Measurements from ENCODE around the gene RBBP8NL.

Gene RBBP8NL

DNA sequence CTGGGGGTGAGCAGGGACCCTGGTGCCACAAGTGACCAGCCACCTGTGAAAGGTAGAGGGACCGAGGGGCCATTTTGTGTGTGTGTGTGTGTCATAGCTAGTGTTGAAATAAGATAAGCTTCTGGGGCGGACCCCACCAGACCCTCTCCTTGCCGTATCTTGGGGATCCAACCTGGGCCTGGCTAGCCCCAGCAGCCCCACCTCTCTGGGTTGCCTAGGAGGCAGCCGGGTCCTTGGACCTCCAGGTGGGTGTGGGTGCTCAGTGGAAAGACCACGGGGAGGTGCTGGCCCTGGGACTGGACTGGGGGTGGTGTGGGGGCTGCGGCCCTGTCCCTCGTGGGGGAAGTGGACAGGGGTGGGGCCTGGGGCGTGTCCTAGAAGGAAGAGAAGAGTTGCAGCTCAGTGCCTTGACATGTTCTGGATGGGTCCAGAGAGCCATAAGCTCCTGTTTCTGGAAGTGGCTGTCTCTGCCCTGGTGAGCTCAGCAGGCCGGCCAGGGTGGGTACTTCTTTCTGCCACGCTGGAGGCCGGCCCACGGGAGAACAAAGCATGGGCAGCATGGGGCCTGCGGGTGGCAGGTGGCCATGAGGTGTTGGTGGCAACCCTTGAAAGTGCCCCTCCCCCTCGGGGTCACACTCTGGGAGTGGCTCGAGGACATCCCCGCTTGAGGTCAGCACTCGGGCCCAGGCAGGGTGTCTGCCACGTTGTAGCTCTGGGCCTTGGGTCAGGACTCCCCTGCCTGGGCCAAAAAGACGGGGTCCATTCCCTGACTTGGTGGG is 8.4 kb downstream of the RBBP8NL start:
- no peak for FAIRE-seq

DNA sequence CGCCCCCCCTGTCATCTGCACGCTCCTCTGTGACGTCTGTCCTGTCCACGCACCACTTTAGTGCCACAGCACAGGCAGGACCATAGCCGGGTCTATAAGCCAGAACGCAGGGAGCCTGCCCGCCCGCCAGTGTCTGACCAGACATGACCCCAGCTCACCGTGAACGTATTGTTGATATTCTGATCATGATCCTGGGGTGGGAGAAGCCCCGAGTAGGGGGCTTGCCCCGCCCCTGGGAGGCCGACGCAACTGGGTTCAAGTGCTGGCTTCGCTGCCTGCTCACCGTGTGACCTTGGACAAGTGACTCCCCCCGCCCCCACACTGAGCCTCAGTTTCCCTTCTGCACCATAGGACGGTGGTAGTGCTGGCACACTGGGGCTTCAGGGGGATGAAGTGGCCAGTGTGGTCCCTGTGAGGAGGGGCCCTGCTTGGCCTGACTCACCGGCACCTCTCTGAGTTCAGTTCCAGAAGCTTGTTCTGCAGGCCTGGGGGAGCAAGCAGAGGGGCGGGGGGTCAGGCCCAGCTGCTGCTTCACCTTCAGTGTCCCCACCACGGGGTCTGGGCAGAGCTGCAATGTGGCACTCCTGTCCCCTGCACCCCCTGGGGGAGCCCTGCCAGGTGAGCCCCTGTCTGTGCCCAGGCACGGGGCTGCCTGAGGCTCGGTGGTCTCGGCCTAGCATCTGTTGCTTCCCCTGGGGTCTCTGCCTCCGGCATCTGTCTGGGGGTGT is 9.2 kb downstream of the RBBP8NL start:
- no peak for FAIRE-seq

DNA sequence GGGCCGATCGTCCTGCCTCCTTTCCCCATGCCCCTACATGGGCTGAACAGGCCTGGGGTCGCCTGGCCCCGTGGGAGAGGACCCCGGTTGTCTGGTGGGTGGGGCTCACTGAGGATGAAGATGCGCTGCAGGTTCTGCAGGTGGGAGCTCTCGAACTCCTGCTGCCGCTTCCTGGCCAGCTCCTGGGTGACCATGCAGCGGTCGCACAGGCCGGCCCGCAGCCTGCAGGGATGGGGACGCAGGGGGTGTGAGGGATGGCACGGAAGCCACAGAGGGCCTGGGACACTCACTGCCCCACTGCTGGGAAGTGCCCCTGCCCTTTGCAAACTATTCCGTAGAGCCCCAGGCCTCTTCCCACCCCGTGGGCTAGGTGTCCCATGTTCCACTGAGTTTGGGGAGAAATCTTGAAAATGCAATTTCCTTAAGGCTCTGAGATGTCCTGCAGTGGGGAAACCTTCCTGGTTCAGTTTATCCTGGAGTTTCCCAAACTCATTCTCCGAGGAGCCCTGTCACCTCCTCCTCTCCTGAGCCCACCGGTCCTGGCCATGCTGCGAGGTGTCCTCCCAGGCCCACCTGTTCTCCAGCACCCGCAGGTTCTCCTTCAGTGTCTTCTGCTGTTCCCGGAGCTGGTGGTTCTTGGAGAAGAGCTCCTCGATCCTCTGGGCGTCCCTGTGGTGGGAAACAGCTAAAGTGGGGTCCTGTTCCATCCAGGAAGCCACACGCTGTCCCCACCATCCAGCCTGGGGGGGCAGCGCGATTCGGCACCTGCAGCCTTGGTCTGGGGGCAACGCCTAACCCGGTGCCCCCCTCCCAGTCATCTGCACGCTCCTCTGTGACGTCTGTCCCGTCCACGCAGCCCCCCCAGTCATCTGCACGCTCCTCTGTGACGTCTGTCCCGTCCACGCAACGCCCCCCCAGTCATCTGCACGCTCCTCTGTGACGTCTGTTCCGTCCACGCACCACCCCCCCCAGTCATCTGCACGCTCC is 10.4 kb downstream of the RBBP8NL start:
- FAIRE-seq, result no peak

DNA sequence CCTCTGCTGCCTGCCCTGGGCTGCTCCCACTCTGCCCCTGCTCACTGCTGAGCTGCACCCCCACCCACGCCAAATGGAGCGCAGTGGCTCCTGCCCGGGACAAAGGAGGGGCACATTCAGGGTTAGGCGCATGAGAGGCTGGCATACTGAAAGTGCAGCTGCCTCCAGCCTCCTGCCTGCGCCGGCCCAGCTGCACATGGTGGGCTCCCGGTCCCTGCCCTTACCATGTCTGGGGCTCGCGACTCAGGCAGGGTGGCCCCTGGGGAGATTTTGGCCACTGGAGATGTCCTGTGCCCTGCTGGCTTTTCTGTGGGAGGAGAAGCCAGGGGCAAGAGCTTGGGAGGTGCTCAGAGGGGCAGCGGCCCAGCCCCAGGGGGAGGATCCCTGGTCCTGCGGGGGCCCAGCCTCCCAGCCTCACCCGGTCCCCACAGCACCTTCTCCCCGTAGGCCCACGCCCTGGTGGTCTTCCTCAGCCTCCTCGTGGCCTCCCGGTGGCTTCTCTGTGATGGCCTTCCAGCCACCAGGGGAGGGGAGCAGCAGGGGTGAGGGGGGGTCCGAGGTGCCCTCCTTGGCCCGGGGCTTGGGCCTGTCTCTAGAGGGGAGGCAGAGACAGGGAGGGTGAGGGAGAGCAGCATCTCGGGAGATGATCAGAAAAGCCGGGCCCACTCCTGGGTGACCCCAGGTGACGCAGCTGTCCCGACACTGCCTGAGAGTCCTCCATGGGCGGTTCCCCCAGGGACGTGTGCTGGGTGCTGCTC is 11.8 kb downstream of the RBBP8NL start:
- FAIRE-seq, result no peak

DNA sequence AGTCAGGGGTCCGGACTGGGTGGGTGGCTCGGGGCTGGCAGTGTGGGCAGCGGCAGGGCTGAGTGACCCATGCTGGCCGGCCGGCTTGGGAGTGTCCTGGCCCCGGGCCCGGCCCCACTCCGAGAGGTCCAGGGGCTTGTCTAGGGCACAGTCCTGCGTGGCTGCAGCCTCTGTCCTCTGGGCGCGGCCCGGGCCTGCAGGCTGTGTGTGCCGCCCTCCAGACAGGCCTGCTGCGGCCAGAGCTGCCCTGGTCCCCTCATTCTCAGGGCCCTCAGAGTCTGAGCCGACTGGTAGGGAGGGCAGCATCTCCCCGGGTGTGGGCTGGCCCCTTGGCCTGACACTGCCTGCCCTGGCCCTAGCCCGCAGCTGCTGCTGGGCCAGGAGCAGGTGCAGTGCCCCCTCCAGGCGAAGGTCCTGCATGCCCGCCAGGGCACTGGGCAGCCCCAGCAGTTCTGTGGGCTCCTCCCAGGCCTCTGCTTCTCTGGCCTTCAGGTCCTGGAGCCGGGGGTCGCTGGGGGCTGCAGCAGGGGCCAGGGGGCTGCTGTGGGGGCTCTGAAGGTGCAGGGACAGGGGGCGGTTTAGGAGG is 13.3 kb downstream of the RBBP8NL start:
- no peak for FAIRE-seq

DNA sequence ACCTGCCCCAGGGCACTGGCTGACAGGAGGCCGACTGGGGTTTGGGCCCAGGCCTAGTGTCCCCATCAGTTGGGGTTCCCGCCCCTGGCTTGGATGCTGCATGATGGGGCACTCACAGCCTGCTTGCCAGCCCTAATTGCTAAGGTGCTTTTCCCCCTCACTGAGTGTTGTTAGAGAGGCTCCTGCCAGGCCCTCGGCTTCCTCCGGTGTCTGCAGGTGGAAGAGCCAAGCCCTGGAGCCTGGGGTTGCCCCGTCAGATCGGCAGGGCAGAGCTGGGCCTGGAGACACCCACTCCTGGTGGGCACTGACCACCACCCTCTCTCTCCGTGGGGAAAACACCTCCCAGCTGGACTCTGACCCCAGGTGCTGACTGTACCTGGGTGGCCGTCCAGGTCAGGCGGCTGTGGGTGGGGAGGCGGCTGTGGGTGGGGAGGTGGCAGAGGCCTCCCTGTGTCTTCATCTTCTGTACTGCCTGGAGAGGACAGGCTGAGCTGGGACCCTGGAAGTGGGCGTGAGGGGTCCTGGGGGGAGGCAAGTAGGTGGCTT is 14.2 kb downstream of the RBBP8NL start:
- no peak for FAIRE-seq

DNA sequence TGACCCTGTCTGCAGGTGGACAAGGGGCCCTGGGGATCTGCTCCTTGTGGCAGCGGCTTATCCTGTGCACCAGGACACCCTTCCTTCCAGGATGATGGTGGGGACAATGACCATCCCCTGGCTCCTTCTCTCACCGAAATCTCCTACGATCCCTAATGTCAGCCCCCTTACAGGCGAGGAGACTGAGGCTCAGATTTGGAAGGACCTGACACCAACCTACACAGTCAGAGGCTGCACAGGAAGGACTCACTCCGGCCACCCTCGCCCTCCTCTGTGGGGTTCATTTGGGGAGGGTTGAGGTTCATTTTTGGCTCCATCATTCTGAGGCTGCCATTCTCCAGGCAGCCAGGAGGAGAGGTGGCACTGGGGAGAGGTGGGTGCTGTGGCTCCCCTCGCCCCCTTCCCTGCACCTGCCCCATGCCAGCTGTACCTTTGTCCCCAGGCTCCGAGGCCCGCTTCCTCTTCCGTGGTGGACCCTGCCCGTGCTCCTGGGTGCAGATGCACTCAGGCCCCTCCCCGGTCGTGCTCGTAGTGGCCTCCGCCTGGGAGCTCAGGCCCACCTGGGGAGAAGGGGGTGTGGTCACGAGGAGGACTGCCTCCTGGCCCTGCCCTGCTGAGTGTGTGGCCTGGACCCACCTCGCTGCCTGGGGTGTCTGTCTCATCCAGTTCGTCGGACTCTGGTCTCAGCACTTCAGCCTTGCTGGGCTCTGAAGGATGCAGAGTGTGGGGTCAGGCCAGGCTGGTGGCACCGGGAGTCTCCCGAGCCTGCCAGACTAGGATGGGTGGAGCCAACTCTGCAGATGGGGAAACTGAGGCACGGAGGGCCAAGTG is 14.9 kb downstream of the RBBP8NL start:
- no peak for FAIRE-seq

DNA sequence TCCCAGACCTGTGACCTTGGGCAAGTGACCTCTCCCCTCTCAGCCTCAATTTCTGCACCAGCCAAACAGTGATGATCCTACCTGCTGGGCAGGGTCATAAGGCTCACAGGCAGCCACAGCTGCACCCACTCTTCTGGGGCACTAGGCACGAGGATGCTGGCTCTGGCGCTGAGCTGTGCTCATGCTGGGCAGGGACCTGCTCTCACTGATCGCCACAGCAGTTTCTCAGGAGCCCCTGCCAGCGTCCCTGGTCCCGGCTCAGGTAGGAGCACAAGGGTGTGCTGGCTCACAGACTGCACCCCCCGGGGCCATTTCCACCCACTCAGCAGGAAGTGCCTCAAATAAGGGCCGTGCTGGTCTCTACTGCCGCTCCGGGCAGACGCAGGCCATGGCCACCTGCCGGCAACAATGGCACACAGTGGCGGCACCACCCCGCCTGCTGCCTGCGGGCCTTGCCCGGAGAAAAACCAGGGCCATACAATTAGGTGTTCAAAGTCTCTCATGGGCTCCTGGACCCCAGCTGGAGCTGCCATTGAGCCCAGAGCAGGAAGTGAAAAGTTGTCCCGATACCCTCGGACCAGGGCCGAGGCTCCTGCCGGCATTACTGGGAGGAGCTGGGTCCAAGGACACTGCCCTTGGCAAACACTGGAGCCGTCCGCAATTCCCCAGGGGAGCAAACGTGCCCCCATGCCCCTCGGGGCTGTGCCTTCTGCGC is 15.7 kb downstream of the RBBP8NL start:
- FAIRE-seq, result no peak

DNA sequence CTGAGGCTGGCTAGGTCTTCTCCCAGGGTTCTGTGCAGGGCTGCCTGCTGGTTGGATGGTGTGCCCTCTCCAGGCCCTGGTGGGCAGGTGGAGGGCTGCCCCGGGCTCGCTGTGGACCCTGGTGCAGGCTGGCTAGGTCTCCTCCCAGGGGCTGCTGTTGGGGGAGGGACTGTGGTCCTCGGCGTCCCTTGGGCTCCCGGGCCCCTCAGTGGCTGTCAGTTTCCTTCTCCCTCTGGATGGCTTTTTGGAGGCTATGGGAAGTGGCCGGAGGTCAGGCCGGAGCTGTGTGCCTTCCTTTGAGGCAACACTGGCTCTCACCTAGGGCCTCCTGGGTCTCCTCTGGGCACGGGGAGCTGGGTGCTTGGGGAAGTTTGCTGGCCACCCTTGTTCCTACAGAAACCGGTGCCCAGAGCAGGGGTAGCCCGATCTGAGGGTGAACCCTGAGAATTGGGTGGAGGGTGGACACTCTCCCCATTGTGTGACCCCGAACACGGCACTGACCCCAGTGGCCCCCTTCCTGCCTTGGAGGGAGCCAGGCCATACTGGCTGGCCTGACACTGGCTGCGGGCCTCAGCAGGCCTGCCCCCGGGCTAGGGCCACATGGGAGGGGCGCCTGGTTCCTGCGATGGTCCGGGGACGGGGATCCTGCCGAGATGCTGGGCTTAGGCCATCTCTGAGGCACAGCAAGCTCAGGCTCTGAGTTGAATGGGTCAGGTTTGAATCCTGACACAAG is 16.4 kb downstream of the RBBP8NL start:
- no peak for FAIRE-seq

DNA sequence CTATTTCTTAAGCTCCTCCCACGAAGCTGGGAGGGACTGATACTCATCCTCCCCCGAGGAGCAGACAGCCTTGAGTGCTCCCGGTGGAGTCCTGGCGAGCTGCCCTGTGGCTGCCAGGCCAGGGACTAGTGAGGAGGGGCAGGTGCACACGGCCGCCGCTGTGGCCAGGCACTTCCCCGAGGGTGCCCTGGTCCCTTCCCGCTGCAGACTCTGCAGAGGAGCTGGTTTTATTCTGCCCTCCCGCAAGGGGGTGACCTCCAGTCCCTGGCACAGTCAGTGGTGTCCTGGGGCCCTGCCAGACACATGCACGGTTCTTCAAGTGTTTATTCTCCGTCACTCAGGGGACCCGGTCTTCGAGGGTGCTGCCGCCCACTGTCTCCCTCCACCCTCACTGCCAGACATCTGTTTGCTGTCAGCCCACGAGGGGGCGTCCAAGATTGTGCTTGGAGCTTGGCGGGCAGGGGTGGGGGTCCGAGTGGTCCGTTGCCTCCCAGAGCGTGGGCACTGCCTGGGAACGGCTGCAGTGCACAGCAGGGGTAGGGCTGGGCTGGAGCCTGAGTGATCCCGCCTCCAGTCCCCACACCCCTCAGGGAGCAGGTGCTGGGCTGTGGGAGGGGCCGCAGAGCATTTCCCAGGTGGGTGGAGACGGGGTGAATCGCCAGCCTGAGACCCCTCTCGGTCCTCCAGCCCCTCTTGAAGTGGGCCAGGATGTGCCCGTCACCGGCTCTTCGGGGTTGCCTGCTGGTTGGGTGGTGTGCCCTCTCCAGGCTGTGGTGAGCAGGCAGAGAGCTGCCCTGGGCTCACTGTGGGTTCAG is 17.2 kb downstream of the RBBP8NL start:
- FAIRE-seq, result no peak

DNA sequence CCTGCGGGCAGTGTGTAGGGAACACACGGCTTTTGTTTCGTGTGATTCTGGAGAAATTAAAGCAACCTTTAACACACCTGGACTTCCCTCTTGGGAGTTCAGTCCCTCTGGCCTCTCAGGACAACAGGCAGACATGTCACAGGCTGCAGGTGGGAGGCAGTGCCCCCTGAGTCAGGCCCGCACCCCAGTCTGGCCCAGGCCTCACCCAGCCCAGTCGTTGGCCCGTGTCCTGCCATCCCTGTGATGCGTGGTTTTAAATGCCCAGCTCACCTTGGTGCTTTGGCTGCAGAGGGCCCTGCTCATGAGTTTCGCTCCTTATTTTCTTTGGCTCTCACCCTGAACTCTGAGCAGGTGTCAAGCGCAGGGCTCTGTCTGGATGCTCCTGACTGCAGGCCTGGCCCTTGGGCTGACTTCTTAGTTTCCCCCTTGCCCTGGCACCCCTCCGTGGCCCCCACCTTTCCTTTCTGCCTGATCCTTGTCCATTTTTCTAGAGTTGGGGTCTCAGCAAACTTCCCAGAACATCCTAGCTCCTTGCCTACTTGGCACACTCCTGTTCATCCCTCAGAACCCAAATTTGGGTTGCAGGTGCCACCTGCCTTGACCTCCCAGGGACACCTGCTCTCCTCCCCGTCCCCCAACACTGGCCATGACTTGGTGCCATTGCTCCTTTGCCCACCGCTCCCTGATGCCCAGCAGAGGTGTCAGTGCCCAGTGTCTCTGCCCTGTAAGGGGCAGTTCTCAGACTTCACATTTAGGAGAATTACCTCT is 18.1 kb downstream of the RBBP8NL start:
- FAIRE-seq, result no peak

DNA sequence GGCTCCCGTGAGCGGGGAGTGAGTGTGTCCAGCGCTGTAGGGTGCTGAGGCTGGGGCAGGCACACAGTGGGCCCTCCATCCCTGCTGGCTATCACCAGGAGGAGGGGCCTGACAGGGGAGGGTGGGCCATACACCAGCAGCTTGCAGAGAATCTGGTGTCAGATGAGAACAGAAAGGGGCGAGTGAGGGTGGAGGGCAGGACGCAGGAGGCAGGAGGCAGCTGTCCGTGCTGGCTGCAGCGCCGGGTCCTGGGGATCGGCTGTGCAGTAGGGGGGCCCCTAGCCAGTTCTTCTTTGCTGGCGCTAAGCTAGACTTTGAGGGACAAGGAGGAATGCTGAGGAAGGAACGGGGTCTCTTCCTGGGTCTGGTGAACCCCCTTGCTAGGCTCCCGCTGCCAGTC is 18.7 kb downstream of the RBBP8NL start:
- no peak for FAIRE-seq

DNA sequence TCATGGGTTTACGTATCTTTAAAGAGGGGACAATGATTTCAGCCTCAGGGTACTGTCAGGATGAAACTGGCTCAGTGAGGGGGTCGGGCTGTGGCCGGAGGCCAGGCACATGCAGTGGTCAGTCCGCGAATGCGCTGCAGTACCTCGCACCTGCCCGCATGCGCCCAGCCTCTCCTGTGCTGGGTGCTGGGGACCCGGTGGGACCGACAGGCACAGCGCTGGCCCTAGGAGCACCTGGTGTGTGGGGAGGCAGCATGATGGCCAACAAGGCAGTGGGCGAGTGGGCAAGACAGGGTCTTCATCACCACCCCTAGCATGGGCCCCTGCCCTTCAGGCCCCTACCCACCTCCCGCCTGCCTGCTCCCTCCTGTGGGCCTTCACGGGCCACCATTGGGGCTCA is 19.3 kb downstream of the RBBP8NL start:
- FAIRE-seq, result no peak

DNA sequence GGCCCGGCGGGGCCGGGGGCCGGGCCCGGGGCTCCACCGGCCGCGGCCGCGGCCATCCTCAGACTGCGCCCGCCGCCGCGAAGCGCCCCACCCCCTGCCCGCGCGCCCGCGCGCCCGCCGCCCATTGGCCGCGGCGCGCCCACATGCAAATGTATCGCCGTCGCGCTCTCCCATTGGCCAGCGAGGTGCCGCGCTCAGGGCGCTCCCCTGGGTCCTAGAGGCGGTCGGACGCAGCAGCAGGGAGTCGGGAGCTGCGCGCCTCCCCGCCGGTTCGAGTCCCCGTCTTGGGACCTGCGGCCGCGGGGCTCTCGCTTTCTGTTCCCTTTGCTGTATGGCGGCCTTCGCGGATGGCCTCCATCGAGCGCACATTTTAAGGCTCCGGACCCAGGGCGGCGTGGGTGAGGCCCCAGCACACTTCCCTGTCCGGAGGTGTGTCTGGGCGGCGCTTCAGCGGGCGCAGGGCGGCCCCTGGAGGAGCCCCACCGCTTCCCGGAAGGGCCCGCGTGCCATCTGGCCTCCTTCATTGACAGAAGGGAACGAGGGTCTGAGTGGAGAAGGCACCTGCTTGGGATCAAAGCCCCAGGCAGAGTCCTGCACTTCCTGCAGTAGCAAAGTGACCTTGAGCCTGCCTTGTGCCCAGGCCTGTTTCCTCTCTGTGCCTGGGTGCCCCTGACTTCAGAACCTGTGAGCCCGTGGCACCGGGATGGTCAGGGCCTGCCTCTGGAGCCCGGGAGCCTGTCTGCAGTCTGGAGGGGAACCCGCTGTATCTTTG is 19.9 kb downstream of the RBBP8NL start, which contains the start of gene CABLES2:
TSS of gene CABLES2 (minus strand) at position 65 of the 772 bp plus-strand sequence. CDS start at position 56, 9 bp downstream.
- FAIRE-seq, result no peak

DNA sequence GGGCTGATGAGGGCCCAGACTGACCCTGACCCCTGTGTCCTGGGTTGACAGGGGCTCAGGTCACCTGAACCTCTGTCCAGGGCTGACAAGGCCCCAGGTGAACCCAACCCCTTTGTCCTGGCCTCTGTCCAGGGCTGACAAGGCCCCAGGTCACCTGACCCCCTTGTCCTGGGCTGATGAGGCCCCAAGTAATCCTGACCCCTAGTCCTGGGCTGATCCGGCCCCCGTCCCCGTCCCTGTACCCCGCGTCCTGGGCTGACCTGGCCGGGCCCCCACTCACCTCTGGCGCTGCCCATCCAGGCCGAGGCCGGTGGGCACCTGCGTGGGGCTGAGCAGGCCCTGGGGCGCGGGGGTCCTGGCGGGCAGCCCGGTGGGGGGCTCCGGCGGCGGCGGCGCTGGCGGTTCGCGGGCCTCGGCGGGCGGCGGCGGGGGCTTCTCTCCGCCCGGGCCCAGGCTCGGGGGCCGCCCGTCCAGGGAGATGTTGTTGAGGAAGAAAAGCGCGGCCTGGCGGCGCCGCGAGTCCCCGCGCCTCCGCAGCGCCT is 20.6 kb downstream of the RBBP8NL start:
- FAIRE-seq, result no peak

DNA sequence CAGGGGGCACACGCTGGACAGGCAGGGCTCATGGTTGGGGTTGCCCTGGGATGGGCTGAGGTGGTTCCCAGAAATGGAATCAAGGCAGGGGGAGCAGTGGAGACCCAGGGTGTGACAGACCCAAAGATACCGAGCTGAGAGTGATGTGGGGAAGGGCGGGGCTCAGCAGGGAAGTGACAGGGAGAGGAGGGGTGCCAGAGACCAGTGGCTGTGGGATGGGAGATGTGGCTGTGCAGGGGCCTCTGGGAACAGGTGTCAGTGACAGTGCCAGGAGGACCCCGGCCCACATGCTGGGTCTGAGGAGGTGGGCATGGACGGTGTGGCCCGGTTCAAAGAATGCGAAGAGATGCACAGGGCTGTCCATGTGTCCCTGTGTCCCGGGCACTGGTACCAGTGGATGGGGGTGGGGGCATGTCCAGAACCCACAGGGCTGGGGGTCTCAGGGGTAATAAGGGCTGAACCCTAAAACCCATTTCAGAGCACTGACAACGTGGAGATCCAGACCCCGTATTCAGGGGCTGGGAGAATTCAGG is 21.3 kb downstream of the RBBP8NL start:
- no peak for FAIRE-seq
